HG02571 (cell line): Measurements from ENCODE around the gene DLX1.
A peak's percentile ranks its signal among the peaks of the same experiment; 100 is the strongest.

Source experiments
- ATAC-seq: cut with Tn5 transposase; IDR thresholded peaks from one replicate; pipeline ENCODE4 v1.9.1; 2021; ENCODE audit warnings: mild to moderate bottlenecking, moderate library complexity; ENCODE audit not compliant: unreplicated experiment

Gene DLX1

DNA sequence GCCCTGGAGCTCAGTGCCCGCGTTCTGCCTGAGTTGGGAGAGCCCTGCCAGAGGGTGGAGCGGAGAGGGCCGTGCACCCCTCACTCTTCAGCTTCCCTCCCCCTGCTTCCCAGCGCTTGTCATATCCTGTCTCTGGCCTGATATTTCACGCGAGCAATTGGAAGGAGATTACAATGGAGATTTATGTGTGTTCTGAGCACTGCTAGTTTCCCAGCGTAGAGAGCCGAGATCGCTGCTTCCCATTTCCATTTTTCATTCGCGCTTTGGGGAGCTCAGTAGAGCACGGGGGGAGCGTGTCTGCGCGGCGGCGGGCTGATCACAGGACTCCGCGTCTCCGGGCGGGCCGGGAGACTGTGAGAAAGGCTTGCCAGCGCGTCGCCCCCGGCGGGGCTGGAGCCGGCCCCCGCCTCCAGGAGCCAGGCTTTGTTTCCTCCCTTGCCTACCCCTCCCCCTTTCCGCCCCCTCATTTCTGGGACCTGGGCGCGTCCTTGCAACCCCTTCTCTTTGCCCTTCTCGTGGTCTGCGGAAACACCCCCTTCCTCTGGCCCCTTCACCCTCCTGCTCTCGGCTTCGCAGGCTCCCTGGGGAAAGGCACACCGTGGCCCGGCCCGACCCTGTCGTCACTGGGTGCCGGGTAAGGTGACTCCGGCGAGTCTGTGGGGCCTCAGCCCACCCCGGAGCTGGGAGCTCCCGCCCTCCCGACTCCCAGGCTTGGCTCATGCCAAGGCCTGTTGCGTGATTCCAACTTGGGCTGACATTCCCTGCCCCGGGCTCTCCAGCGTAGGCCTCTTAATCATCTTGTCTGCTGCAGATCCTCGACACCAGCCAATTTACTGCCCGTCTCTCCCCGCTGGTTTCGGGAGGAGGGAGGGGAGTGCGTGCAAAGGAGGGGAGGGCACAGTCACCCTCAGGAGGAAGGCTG, 11.6 kb downstream of the DLX1 start:
- no peak for ATAC-seq

DNA sequence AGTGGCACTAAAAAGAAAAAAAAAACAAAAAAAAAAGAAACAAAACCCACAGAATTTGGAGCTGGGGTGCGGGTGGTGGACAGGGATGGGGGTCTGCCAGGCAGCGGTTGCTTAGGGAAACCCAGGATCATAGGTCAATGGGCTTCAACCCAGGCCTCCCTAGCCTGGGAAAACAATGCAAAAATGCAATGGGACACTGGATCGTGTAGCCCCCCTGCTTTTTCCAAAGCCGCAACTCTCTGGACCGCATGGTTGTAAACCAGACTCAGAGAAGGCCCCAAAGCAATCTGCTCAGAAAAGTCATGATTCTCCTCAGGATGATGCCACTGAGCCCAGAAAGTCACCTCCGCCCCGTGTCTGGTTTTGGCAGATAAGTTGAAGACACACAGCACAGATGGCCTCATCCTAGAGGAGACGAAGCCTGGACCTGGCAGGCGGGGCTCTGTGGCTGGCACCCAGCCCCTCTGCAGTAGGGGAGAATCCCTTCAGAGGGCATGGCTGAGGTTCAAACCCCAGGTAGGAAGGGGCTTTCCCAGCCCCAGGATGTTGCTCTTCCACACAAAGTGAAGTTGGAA, 12.3 kb downstream of the DLX1 start:
- ATAC-seq = no peak

- ATAC-seq = no peak
Measured at GRCh38 chr2:172098287-172098649, 13.0 kb downstream of the DLX1 start.

DNA sequence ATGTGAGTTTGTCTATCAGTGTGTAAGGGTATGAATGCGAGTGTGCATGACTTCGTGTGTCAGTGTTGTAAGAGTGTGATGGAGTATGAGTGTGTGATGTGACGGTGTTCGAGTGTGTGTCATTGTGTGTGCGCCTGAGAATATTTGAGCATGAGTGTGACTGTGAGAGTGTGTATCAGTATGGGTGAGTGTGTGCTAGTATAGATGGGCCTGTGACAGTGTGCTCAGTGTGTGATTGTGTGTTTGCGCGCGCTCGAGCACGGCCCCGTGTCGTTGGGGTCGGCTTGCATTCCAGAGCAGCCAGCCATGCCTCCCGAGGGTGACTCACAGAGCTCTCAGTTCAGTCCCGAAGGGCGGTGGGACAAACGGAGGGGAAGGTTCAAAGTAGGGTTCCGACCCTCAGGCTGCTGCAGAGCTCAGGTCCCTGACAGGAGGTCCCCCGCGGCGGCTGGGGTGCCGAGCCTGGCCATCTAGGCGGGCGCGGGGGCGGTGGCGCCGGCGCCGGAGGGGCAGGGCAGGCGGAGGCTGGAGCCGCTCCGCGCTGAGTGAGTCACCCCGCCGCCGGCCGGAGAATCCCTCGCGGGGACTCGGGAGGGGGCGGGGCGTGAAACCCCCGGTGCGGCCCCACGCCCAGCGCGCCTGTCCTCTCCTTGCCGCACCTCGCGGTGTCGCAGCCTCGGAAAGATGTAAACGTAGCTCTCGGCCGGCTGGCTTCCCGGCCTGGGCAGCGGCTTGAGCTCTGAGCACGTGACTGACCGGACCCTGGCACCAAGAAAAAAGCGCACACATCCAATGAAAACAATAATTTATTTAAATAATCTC, 13.6 kb downstream of the DLX1 start:
- no peak for ATAC-seq

- ATAC-seq = no peak
Measured at GRCh38 chr2:172099472-172100079, 14.3 kb downstream of the DLX1 start.

DNA sequence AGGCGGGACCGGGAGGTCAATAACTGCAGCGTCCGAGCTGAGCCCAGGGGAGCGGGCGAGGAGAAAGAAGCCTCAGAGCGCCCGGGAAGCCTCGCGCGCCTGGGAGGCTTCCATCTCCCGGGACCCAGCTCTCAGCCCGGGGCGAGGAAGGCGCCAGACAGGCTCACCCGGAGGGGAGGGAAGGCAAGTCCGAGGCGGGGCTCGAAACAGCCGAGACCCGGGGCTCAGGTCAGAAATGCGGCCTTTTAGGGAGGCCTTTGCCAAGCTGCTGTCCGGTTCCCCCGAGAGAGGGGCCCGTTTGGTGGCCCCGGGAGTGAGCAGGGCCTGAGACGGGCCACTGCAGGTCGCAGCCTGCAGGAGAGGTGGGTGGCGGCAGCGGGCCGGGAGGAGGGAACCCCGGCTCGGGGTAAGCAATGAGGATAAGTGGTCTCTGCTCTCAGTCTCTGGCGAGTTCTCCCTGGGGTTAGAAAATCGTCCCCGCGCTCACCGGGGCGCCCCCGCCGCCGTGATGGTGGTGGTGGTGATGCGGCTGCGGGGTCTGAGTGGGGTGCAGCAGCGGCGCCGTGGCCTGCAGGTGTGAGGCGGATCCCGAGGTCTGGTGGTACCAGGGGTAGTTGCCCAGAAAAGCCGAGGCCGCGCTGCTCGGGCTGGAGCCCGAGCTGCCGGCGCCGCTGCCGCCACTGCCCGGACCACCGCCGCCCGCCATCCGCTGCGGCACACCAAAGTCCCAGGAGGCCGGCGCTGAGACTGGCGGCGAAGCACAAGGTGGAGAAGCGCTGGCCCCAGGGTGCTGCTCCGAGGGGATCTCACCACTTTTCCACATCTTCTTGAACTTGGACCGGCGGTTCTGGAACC, 15.0 kb downstream of the DLX1 start:
- no peak for ATAC-seq

DNA sequence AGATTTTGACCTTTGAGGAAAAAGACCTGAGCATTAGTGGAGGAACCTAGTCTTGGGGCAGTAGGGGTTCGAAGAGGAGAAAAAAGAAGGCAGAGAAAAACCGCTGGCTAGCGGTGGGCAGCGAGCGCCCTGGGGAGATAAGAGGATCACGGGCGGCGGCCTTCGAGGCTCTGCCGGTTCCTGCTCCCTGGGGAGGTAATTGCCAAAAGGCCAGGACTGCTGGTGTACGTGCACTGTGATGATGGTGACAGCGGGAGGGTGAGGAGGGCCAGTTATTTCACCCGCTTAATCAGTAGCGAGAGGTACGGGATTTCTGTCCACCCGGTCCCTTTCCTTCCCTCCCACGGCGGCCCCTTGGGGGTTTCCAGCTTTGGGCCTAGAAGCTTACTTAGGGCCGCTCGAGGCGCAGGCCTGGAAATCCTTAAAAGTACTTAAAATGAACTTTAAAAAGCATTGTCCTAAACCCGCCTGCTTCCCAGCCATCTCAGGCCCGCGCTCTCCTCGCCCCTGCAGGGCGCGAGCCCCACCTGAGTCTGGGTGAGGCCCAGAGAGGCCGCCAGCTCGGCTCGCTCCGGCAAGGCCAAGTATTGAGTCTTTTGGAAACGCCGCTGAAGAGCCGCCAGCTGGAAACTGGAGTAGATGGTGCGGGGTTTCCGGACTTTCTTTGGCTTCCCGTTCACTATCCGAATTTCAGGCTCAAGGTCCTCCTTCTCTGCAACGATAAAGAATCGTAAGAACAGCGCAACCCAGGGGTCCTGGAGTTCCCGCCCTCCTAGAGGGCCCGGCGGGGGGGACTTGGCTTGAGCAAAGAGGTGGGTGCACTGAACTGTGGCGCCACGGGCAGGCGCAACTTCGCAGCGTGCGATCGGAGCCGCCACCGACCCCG, 15.9 kb downstream of the DLX1 start:
- no peak for ATAC-seq

GRCh38 chr2:172101821-172102390, 16.6 kb downstream of the DLX1 start:
- ATAC-seq = no peak

- ATAC-seq = peak; percentile 74
Measured at GRCh38 chr2:172102391-172103359, 17.4 kb downstream of the DLX1 start, which contains the start of gene DLX2. TSS of gene DLX2 (minus strand) at chr2:172102900. CDS start at chr2:172102538, 362 bp downstream.

GRCh38 chr2:172103471-172104272, 18.4 kb downstream of the DLX1 start:
- ATAC-seq = no peak

DNA sequence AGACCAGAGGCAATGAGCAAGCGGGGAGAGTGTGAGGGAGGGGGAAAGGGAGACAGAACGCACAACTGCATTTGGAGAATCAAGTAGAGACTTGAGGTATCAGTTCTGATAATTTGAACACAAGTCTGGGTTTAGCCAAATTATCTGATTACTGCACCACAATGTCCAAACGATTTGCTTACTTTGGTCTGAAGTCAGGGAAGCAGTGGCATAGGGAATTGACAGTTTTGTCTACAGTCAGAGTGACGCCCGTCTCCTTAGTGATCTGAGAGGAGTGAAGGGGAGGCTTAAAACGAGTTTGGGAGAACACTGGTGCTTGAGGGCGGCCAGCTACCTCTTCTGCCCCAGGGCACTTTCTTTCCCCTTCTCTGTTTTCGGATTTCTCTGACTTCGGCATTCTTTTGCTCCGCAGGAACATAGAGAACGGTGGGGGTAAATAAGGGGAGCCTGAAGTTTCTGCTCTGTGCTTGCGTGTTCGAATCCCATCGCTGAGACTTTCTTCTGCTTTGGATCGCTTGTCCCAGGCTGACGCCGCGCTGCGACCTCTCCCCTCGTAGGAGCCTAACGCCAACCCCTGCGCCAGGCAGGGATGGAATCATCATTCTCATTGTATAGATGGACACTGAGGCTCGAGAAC, 20.3 kb downstream of the DLX1 start:
- ATAC-seq = no peak

GRCh38 chr2:172106108-172106961, 21.0 kb downstream of the DLX1 start:
- no peak for ATAC-seq

GRCh38 chr2:172107690-172108586, 22.6 kb downstream of the DLX1 start:
- ATAC-seq = no peak

DNA sequence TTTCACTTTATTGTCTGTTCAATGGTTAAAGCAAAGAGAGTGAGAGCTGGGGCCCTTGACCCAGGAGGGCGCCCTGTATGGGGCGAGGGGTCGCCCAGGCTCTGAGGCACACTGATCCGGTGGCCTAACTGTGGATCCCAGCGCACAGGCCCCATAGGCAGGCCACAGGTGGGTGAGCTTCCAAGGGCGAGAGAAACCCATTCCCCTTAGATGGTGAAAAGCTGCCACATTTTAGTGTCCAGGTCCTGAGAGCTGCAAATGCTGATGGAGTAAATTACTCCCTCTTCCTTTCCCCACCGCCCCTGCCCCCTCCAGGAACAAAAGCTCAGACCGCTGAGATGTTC, 23.3 kb downstream of the DLX1 start:
- no peak for ATAC-seq
